Measurements from ENCODE around the gene FKBP14. TPM values are rescaled to one million over a fixed set of nuclear protein-coding genes. Genes with fewer than 3 reads are reported as not detected.
"Not testable (repeated sequence)": the region's sequence is repeated elsewhere in the genome, so short reads cannot be mapped to it uniquely, and the experiment has no call there.

FKBP14 gene
- total and polyA plus RNA-seq, 2 of the 8 experiments (the other 6 are each of a cell fraction or from before 2014, with no cell fraction given): 3.2 to 20.7 TPM

GRCh38 chr7:29962035-29962434, 64.5 kb downstream of the FKBP14 start (continued):
- TF ChIP-seq CTCF (IDR thresholded peaks at IDR 0.05; ENCODE audit: control extremely low read depth in 1 of 3, insufficient read depth in 1 of 3, low read depth in 1 of 3, low read length in 3 of 3): no peak
- no peak for TF ChIP-seq EGR1 (IDR thresholded peaks at IDR 0.05; ENCODE audit: borderline replicate concordance, low read depth, low read length)

- H3K4me1 ChIP-seq (replicated peaks in 1 of 4; ENCODE audit: control insufficient read depth in 3 of 4, insufficient read depth in 4 of 4, low read length in 3 of 4); H3K18ac ChIP-seq (ENCODE audit: extremely low read depth, low read length); H3K9ac ChIP-seq (replicated peaks in 1 of 4; ENCODE audit: extremely low read depth in 1 of 4, low read depth in 3 of 4, low read length in 3 of 4); H3K56ac ChIP-seq (replicated peaks; ENCODE audit: insufficient read length, low read depth, low read length); H3K4me2 ChIP-seq (ENCODE audit: insufficient read depth in 1 of 2, low read depth in 2 of 2, low read length in 2 of 2); H3K4ac ChIP-seq (replicated peaks; ENCODE audit: insufficient read length, low read depth, low read length); H2BK120ac ChIP-seq (replicated peaks; ENCODE audit: low read depth, low read length); CTCF ChIA-PET (ENCODE audit: partially characterized antibody); H3K23ac ChIP-seq (ENCODE audit: insufficient read length); H3K14ac ChIP-seq (ENCODE audit: insufficient read length); H3K9me3 ChIP-seq (ENCODE audit: insufficient read depth in 2 of 2, low read depth in 1 of 2, low read length in 1 of 2); H3K79me1 ChIP-seq (ENCODE audit: low read depth, low read length); H3K23me2 ChIP-seq (ENCODE audit: low read depth, low read length); H3K4me3 ChIP-seq (ENCODE audit: extremely low read depth in 1 of 4, insufficient read depth in 2 of 4, low read depth in 3 of 4, low read length in 4 of 4); H3K79me2 ChIP-seq (ENCODE audit: control insufficient read depth in 1 of 2, insufficient read depth in 2 of 2, low read length in 2 of 2); DNase-seq (ENCODE audit: low read depth in 1 of 2, low spot score in 2 of 2); H4K91ac ChIP-seq (replicated peaks; ENCODE audit: insufficient read length, low read length); H2BK15ac ChIP-seq (ENCODE audit: low read length); H2BK12ac ChIP-seq (ENCODE audit: low read depth, low read length); H4K5ac ChIP-seq (ENCODE audit: insufficient read length, low read depth, low read length); H3K27ac ChIP-seq (ENCODE audit: low read depth, low read length); H3K27me3 ChIP-seq (replicated peaks in 1 of 4; ENCODE audit: control insufficient read depth in 3 of 4, extremely low read depth in 1 of 4, insufficient read depth in 3 of 4, low read length in 3 of 4); H4K8ac ChIP-seq (ENCODE audit: extremely low read depth, insufficient read depth, low read length); H2AFZ ChIP-seq (ENCODE audit: low read length); H4K20me1 ChIP-seq (replicated peaks in 1 of 2; ENCODE audit: control insufficient read depth in 1 of 2, insufficient read depth in 2 of 2, low read length in 2 of 2); H2AK5ac ChIP-seq (ENCODE audit: low read depth, low read length); H2BK5ac ChIP-seq (ENCODE audit: low read depth, low read length); H2BK20ac ChIP-seq (ENCODE audit: low read length); FAIRE-seq: not testable (repeated sequence)
- peaks cover 0 to 14% (median 6%) of the 10 kb centered on the region in 4 experiments; a peak in 4 of 8 replicates for H3K36me3 ChIP-seq (ENCODE audit: control insufficient read depth in 2 of 4, insufficient read depth in 4 of 4, low read length in 3 of 4)
- POLR2A ChIA-PET (ENCODE audit: partially characterized antibody): interaction anchor here (1.2 kb wide), 1 partner anchor 28 kb away, joined by 3 read pairs; the partner anchor contains the start of gene SCRN1
- whole genome bisulfite sequencing, 2 experiments (ENCODE audit: extremely low coverage in 1 of 2, insufficient coverage in 1 of 2, insufficient read length in 1 of 2, insufficient replicate concordance in 2 of 2, low coverage in 1 of 2, low lambda C conversion rate in 2 of 2, missing lambda C conversion rate in 1 of 2): 88% methylated on average over 6 of the region's 19 CpGs; no CpG with 5 or more reads in 1 of the 2 experiments
These were observed 64.9 kb downstream of the FKBP14 start for GRCh38 chr7:29961611-29962010.

Measured in H1 (cell line).